ENCODE measurements around the gene GFER.

Gene GFER

DNA sequence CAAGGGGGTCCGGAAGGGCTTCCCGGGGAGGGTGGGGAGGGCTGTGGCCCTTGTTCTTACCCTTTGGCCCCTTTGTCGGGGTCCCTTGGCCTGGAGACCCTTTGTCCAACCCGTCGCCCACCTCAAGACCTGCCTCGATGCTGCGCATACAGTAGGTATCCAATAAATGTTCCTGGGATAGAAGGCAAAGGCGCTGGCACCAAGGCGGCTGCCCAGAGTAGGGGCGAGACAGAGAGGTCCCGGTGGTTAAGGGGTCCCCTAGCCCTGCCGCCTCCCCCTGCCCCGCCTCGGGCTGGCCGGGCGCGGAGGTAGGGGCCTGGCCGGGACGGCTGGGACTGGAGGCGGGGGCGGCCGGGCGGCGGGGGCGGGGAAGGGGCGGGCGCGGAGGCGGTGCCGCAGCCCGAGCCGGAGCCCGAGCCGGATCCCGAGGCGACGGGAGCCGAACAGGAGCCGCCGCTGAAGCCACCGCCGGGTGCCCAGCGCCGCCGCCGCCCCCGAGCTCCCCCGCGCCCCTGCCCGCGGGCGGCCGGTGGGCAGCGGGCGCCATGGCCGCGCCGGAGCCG, 42.5 kb downstream of the GFER start, which contains the start of gene NHERF2:
TSS of gene NHERF2 (plus strand) at position 442 of the 563 bp plus-strand sequence. CDS start at position 546, 104 bp downstream.
- peak; percentile 69 for DNase-seq (ENCODE audit: low read depth, low spot score)

DNA sequence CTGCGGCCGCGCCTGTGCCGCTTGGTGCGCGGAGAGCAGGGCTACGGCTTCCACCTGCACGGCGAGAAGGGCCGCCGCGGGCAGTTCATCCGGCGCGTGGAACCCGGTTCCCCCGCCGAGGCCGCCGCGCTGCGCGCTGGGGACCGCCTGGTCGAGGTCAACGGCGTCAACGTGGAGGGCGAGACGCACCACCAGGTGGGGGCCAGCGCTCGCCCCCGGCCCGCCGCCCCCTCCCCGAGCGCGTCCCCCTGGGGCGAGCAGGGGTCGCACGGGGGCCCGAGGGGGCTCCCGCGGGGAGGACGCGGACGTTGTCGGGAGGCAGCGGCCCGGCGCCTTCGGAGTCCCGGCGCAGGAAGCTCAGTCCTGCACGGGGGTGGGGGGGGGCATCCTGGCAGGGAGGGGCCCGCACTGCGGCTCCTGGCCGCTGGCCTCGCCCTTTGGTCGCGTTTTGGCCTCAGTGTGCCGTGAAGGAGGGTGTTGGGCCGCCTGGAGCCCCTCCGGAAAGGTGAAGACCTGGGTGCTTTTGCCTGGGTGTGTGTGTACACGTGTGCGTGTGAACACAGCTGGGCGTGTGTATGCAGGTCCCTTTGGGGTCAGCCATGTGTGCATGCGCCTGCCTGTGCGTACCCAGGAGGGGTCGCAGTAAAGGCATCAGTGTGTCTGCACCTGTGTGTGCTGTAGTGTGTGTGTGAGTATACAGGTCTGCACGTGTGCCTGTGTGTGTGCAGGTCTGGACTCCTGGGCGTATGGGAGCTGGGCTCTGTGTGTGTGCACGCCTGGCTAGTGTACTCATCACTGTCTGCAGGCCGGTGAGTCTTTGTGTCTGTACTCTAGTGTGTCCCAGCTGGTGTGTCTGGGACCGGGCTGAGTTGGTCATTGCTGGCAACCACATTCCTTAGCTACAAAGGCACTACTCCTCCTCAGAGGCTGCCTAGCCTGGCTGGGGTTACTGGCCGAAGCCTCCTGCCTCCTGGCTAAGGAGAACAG, 43.3 kb downstream of the GFER start:
- peak; percentile 51 for DNase-seq (ENCODE audit: low read depth, low spot score)

DNA sequence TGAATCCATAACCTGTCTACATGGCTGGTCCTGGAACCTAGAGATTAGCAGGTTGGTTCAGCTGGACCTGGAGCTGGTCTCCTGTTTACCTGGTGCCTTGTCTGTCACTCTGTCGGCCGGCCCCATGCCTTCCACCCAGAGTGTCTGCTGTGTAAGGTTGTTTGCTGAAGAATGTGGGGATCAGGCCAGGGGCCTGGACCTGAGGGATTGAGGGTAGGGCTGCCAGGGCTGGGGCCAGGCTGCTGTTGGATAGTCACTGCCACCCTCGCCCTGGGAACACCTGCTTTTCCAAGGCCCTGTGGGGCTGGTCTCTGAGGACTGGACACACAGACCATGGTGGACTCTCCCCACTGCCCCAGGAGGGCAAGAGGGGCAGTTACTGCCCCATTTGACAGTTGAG, 44.2 kb downstream of the GFER start:
- no peak for DNase-seq (ENCODE audit: low read depth, low spot score)

DNA sequence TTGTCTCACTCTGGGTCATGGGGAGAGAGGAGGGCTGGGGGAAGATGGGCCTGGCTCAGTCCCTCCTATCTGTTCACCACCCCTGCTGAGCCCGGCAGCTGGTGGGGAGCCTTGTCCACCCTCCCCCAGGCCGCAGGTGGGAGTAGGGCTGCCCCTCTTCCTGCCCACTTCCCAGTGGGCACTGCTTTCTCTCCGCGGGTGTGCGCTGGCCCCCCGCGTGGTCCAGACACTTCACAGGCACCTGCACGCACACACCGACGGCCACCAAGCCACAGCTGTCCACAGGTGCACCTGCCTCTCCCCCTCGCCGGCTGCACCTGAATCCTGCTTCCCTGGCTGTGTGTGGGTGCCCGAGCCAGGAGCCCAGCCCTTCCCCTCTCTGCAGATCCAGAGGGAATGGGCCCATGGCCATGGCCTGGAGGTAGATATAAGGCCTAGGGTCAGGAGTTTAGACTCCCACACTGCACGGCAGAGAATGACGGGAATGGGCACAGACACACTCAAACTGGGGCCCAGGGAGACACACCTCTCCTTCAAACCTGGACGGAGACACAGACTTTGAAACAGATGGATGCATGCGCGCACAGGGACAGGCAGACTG, 44.7 kb downstream of the GFER start:
- DNase-seq (ENCODE audit: low read depth, low spot score): no peak

DNA sequence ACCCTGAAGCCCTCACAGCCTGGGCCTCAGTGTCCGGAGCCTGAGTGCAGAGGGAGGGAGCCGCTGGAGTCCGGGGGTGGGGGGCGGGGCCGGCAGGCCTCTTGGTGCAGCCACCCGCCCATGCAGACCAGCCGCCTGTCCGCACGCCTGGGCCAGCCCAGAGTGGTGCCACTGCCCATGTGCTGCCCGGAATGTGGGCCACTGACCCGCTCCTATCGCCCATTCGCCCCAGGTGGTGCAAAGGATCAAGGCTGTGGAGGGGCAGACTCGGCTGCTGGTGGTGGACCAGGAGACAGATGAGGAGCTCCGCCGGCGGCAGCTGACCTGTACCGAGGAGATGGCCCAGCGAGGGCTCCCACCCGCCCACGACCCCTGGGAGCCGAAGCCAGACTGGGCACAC, 45.4 kb downstream of the GFER start:
- no peak for DNase-seq (ENCODE audit: low read depth, low spot score)

DNA sequence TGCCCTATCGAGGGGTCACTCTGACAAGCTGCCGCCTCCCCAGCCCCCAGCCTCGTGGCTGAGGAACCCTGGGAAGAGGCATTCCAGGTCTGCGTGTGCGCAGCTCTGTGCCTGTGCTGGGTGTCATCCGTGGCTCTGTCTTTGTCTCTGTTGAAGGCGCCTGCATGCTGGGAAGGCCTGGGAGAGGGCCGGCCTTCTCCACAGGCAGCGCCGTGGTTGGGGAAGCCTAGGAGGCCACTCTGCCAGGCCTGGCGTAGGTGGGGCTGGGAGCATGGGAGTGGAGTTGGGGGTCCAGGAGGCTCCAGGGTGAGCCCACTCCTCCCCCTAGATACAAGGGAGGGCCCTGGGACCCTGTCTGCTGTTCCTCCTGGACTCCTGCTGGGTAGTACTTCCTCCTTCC, 46.0 kb downstream of the GFER start:
- DNase-seq (ENCODE audit: low read depth, low spot score): no peak

DNA sequence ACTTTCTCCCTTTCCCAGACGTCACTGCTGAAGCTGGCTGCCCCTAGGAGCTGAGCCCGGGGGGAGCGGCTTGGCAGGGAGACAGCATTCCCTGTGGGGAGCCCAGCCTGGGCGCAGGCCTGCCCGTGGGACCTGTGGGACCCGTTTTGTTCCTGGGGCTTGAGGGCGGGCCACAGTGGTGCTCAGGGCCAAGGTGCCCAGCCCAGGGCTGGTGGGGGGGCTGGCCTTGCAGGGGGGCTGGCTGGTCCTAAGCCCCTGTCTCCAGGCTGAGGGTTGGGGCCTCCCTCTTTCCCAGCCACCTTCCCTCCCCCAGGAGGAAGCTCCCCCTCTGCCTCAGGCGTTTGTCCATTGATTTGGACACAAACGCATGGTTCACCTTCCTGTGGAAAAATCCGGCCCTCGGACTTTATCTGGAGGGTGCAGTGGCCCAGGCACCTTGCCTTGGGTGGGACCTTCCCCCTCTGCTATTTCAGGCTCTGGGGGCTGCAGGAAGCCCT, 47.1 kb downstream of the GFER start:
- DNase-seq (ENCODE audit: low read depth, low spot score): no peak

DNA sequence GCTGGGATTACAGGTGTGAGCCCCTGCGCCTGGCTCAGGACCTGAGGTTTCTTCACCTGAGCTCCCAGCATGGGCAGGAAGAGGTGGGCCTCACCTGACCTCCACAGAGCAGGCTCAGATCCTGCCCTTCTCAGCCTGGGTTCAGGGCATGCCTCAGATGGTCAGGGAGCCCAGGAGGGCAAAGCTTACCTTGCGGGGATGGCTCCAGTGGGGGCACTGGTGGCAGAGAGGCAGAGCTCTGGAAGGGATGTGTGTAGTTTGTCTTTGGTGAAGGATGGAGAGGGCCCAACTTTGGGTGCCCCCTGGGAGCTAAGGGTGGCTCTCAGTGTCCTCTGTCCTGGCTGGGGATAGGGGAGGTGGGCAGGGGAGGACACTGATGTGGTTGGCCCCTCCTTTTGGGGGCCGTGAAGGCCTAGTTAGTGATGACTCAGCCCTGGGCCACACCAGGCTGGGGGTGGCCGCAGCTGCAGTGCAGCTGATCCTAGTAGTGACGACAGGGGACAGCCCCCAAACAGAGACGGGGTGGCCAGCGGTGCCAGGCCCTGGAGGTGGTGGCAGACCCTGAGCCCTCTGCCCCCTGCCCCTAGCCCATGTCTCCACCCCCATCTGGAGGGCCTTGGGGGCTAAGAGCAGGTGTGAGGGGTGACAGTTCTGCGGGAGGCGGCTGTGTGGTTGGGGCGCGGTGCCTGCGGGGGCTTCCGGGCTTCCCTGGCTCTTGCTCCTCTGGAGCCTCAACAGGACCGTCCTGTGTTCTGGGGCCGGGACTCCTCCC, 48.5 kb downstream of the GFER start:
- DNase-seq (ENCODE audit: low read depth, low spot score): peak; percentile 48

DNA sequence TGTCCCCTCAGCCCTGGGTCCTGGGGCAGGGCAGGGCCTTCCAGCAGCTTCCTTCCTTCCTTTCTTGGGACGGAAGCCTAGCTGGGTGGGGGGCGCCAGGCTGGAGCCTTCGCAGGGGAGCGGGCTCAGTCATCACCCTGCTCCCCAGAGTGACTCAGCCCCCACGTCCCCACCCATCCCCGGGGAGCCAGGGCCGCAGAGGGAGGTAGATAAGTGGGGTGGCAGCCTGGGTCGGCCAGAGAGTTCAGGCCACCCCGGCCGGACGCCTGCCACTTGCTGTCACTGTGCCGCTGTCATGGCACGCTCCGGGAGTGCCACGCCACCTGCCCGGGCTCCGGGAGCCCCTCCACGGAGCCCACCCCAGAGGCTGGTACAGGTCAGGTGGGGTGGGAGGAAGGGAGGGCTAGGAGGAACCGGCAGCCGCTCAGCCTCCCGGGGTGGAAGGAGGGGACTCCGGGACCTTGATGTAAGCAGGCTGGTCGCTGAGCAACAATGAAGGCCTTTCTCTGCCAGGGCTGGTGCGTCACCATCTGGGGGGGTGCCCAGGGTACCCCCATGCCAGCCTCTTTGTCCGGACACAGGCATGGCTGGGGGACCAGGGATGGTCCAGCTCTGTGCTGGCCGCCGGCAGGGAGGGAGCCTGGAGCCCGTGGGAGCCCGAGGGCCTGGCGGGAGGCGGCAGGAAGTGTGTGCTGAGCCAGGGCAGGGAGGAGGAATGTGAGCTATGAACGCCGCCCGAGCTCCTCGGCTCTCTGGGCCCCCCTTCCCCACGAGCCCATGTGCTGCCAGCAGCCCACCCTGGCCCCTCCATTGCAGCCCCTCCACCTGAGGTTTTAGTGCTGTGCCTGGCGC, 49.3 kb downstream of the GFER start:
- DNase-seq (ENCODE audit: low read depth, low spot score): peak; percentile 88

DNA sequence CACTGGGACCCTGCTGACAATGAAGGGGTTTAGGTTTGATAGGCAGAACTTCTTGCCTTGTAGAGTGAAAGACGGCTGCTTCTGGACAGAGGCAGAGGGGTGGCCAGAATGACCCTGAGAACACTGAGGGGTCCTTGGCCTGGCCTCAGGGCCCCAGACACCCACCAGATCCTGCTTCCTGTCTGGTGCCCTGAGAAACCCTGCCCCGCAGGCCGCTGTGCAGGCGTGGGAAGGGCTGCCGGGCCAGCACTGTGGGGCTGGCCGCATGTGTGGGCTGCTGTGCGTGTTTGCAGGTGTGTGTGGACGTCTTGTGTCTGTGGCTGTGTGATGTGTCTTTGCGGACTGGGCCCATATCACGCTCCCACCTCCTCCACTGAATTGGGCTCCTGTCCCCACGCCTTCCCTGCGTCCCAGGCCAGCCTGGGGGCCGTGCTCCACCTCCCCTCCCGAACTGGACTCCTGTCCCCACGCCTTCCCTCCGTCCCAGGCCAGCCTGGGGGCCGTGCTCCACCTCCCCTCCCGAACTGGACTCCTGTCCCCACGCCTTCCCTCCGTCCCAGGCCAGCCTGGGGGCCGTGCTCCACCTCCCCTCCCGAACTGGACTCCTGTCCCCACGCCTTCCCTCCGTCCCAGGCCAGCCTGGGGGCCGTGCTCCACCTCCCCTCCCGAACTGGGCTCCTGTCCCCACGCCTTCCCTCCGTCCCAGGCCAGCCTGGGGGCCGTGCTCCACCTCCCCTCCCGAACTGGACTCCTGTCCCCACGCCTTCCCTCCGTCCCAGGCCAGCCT, 50.1 kb downstream of the GFER start:
- peak; percentile 55 for DNase-seq (ENCODE audit: low read depth, low spot score)

DNA sequence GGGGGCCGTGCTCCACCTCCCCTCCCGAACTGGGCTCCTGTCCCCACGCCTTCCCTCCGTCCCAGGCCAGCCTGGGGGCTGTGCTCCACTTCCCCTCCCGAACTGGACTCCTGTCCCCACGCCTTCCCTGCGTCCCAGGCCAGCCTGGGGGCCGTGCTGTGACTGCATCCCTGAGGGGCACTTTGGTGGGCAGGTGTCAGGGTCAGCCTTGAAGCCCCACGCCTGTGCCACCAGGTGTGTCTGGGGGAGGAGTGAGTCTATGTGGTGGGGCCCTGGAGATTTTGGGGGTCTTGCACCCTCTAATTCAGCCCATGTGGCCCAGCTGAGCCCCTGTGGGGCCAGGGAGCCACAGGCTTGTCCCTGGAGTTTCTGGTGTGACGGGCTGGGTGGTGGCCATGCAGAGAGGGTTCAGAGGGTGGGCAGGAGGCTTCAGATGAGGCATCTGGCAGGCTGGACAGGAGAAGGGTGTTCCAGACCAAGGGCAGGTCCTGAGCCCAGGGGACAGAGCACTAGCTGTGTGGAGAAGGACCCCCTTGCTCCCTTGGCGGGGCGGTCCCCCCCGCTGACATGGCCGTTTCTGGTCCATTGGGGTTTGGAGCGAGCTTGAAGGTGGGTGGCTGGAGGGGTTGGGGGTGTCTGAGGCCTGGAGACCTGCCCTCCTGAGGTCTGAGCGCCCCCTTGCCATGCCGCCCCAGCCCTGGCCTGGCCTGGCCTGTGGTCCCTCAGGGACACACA, 50.9 kb downstream of the GFER start:
- DNase-seq (ENCODE audit: low read depth, low spot score): no peak

DNA sequence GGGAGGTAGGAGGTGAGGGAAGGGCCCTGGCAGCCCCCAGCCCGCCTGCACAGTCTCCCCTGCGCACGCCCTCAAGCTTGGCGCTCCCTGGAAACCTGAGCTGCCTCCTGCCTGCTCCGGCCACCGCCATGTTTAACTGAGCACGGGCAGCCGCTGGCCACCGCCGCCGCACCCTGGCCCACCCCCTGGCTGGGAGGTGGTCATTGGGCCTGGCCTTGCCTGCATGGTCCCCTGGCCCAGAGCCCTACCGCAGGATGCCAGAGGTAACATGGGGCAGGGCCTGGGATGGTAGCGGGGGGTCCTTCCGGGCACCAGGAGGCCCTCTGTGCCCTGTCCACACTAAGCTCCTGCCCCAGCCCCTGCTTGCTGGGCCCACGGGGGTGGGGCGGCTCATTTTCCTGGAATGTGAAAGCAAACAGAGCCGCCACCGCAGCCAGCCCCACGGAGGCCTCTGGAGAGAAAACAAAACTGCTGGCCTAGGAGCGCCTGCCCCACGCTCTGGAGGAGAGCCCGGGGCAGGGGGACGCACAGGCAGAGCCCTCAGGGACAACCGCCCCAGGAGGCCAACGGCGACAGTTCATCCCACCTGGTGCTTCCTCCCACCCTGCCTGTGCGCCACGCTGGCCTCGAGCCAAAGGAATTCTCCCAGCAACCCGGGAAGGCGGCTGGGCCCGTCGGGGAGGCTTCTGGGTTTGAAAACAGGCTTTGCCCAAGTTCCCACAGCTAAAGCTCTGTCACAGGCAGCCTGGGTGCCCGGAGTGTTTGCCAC, 51.6 kb downstream of the GFER start:
- DNase-seq (ENCODE audit: low read depth, low spot score): peak; percentile 96

DNA sequence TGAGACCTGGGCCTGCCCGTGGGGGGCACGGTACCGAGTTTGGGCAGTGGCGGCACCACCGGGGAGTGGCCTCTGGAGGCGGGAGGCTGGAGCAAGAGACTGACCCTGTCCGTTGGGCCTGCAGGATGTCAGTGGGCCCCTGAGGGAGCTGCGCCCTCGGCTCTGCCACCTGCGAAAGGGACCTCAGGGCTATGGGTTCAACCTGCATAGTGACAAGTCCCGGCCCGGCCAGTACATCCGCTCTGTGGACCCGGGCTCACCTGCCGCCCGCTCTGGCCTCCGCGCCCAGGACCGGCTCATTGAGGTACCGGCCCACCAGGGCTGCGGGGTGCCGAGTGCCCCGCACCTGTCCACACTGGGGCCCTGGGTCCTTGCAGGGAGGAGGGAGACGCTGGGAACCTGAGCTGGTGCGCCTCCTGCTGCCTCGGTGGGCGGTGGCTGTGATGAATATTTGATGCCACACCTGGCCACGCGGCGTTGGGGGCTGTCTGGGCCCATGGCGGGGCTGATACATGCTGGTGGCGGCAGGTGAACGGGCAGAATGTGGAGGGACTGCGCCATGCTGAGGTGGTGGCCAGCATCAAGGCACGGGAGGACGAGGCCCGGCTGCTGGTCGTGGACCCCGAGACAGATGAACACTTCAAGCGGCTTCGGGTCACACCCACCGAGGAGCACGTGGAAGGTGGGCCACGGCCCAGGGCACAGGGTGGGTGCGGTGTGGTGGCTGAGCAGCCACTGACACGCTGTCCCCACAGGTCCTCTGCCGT, 52.4 kb downstream of the GFER start:
- no peak for DNase-seq (ENCODE audit: low read depth, low spot score)

DNA sequence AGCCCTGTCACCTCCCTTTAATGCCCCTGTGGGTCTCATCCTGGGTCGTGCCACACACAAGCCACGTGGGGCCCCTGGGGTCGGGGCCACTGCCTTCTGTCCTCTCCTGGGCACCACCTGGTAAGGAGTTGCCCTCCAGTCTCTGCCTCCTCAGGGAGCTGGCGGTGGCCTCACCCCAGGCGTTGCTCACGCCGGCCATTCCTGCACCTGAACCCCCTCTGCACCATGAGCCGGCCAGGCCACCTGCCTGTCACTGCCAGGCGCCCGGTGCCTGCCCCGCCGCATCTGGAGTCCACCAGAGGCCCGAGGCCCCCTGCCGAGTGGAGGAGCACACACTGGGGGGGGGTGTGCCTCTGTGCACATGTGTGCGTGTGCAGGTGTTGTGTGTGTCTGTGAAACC, 53.1 kb downstream of the GFER start:
- DNase-seq (ENCODE audit: low read depth, low spot score): no peak
